ENCODE results near the gene ZNF879. TPM values are rescaled to one million over a fixed set of nuclear protein-coding genes. Genes with fewer than 3 reads are reported as not detected.

Gene ZNF879
- total and polyA plus RNA-seq, 7 donors: under 0.01 to 6.3 (median 2.8) TPM

GRCh38 chr5:179060116-179061008, 36.8 kb downstream of the ZNF879 start, which contains the start of gene ZNF354C:
ZNF354C (plus strand) TSS chr5:179060373; CDS start chr5:179062069, 1,696 bp downstream.
- peaks cover 0 to 21% (median 3%) of the 10 kb centered on the region in 4 donors for H3K36me3 ChIP-seq
- intact Hi-C loops (cut with DNase I): loop anchor here (1.0 to 2.0 kb wide), 4 partner anchors 37 to 330 kb away; partner anchors contain the start of genes ZNF354A, ZNF354B, ZNF454 and ZNF879
- TF ChIP-seq POLR2A (IDR thresholded peaks at IDR 0.05) (peak in 1 of 2 donors; percentile 14), POLR2AphosphoS5 (IDR thresholded peaks at IDR 0.05) (peak; percentile 39 to 81 (median 75)), EP300 (IDR thresholded peaks at IDR 0.05) (no peak)

GRCh38 chr5:179061025-179061424, 37.4 kb downstream of the ZNF879 start:
- Histone ChIP-seq H3K36me3 (peaks cover 0 to 27% (median 7%) of the 10 kb centered on the region in 4 donors), H3K4me3 (peak overlapping the region; percentile 55 to 95 (median 88)), H3K4me1 (peaks cover 0 to 12% (median 12%) of the 10 kb centered on the region in 4 donors), H3K9me3 (peaks cover 0 to 5% (median 0%) of the 10 kb centered on the region in 4 donors), H3K27ac (peak overlapping the region; percentile 78 to 86 (median 84)), H3K27me3 (no peaks in the 10 kb centered on the region)
- TF ChIP-seq CTCF (IDR thresholded peaks at IDR 0.05) (no peak), EP300 (IDR thresholded peaks at IDR 0.05) (no peak), POLR2AphosphoS5 (IDR thresholded peaks at IDR 0.05) (no peak), POLR2A (IDR thresholded peaks at IDR 0.05) (no peak)
- intact Hi-C loops (cut with DNase I): loop anchor here (2.0 kb wide), 1 partner anchor 202 kb away; the partner anchor contains the start of gene ZNF354B
- WGBS, 2 donors: 88 to 94% methylated on average over 19 of the region's 19 CpGs
- no peak for DNase-seq

More at GRCh38 chr5:179060116-179061008, 36.8 kb downstream of the ZNF879 start, which contains the start of gene ZNF354C:
- Histone ChIP-seq H3K27me3 (no peaks in the 10 kb centered on the region), H3K27ac (peak within 1 kb of the TSS; percentile 78 to 86 (median 84)), H3K4me3 (peak within 1 kb of the TSS; percentile 55 to 95 (median 88)), H3K4me1 (peaks cover 0 to 12% (median 12%) of the 10 kb centered on the region in 4 donors), H3K9me3 (no peaks in the 10 kb centered on the region)
- 5% methylated on average over 81 of the region's 81 CpGs for WGBS, 2 donors
- DNase-seq: peak; percentile 93

- no peak overlapping the region for H3K4me3 ChIP-seq
- H3K36me3 ChIP-seq: peaks cover 0 to 67% (median 28%) of the 10 kb centered on the region in 4 donors
- 94 to 95% methylated on average over 6 of the region's 6 CpGs for WGBS, 2 donors
- peaks cover 0 to 12% (median 11%) of the 10 kb centered on the region in 4 donors for H3K4me1 ChIP-seq
- TF ChIP-seq POLR2A (IDR thresholded peaks at IDR 0.05) (no peak), POLR2AphosphoS5 (IDR thresholded peaks at IDR 0.05) (no peak), EP300 (IDR thresholded peaks at IDR 0.05) (no peak), CTCF (IDR thresholded peaks at IDR 0.05) (no peak)
- H3K27me3 ChIP-seq: no peaks in the 10 kb centered on the region
- DNase-seq: no peak
- peaks cover 2 to 32% (median 15%) of the 10 kb centered on the region in 4 donors for H3K9me3 ChIP-seq
- intact Hi-C loops (cut with DNase I): no loop called here
- no peak overlapping the region for H3K27ac ChIP-seq
Observed at GRCh38 chr5:179065703-179066102, 42.1 kb downstream of the ZNF879 start.

GRCh38 chr5:179079165-179079987, 55.8 kb downstream of the ZNF879 start:
- WGBS, 2 donors: 96 to 97% methylated on average over 11 of the region's 11 CpGs
- Histone ChIP-seq H3K36me3 (peaks cover 35 to 76% (median 51%) of the 10 kb centered on the region in 4 donors), H3K27me3 (no peaks in the 10 kb centered on the region), H3K9me3 (peaks cover 50 to 99% (median 80%) of the 10 kb centered on the region in 4 donors), H3K4me1 (no peaks in the 10 kb centered on the region), H3K4me3 (no peak overlapping the region), H3K27ac (no peak overlapping the region)
- no peak for DNase-seq
- intact Hi-C loops (cut with DNase I): no loop called here
- TF ChIP-seq EP300 (IDR thresholded peaks at IDR 0.05) (no peak), CTCF (IDR thresholded peaks at IDR 0.05) (no peak), POLR2A (IDR thresholded peaks at IDR 0.05) (no peak), POLR2AphosphoS5 (IDR thresholded peaks at IDR 0.05) (no peak)
